Thyroid gland (tissue), 4 donors: Measurements from ENCODE around the gene ATG2A.

Experiments used
- CTCF ChIP-seq, 6 experiments: fragments of 200-600 bp in 3 of 6; fragments of 450-650 bp in 3 of 6; sonication (generic) in 3 of 6; IDR thresholded peaks; one replicate each; pipeline ENCODE4 v1.5.1; 2016 to 2019; ENCODE audit warnings: antibody characterized with exemption in 6 of 6, mild to moderate bottlenecking in 2 of 6, inconsistent platforms in 1 of 6, moderate library complexity in 1 of 6
- POLR2A ChIP-seq, 2 donors: fragments of 450-650 bp; IDR thresholded peaks; one replicate each; pipeline ENCODE4 v1.6.1; 2017; ENCODE audit warnings: antibody characterized with exemption in 2 of 2, mild to moderate bottlenecking in 2 of 2, moderate library complexity in 1 of 2

GRCh38 chr11:64849598-64850356, 67.2 kb downstream of the ATG2A start:
- TF ChIP-seq POLR2A (IDR thresholded peaks at IDR 0.05) (no peak), CTCF (IDR thresholded peaks at IDR 0.05) (no peak)
